Measurements from ENCODE around the gene MLH1.
"Not testable (repeated sequence)": the region's sequence is repeated elsewhere in the genome, so short reads cannot be mapped to it uniquely, and the experiment has no call there.

Gene MLH1

DNA sequence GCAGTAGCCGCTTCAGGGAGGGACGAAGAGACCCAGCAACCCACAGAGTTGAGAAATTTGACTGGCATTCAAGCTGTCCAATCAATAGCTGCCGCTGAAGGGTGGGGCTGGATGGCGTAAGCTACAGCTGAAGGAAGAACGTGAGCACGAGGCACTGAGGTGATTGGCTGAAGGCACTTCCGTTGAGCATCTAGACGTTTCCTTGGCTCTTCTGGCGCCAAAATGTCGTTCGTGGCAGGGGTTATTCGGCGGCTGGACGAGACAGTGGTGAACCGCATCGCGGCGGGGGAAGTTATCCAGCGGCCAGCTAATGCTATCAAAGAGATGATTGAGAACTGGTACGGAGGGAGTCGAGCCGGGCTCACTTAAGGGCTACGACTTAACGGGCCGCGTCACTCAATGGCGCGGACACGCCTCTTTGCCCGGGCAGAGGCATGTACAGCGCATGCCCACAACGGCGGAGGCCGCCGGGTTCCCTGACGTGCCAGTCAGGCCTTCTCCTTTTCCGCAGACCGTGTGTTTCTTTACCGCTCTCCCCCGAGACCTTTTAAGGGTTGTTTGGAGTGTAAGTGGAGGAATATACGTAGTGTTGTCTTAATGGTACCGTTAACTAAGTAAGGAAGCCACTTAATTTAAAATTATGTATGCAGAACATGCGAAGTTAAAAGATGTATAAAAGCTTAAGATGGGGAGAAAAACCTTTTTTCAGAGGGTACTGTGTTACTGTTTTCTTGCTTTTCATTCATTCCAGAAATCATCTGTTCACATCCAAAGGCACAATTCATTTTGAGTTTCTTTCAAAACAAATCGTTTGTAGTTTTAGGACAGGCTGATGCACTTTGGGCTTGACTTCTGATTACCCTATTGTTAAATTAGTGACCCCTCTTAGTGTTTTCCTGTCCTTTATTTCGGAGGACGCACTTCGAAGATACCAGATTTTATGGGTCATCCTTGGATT, at the start of gene MLH1:
MLH1 (plus strand) TSS at position 193 of the 958 bp plus-strand sequence; CDS start at position 223, 30 bp downstream.
- DNase-seq (ENCODE audit: low spot score): peak; percentile 100

DNA sequence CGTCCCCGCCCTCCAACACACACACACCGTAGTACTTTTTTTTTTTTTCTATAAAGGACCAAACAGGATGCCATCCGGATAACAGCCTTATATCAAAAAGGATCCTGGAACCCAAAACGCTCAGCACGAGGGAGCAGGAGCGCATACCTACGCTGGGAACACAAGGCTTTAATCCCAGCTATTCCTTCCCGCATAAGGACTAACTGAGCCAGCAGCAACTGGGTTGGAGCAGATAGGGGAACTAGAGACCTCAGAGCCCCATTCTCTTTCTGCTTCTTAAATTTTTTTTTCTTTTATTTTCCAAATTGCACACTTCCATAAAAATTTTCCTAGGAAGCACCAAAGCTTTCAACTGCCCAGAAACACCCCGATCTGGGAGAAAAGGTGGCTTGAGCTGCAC, 49.7 kb upstream of the MLH1 start:
- DNase-seq (ENCODE audit: low spot score): no peak

DNA sequence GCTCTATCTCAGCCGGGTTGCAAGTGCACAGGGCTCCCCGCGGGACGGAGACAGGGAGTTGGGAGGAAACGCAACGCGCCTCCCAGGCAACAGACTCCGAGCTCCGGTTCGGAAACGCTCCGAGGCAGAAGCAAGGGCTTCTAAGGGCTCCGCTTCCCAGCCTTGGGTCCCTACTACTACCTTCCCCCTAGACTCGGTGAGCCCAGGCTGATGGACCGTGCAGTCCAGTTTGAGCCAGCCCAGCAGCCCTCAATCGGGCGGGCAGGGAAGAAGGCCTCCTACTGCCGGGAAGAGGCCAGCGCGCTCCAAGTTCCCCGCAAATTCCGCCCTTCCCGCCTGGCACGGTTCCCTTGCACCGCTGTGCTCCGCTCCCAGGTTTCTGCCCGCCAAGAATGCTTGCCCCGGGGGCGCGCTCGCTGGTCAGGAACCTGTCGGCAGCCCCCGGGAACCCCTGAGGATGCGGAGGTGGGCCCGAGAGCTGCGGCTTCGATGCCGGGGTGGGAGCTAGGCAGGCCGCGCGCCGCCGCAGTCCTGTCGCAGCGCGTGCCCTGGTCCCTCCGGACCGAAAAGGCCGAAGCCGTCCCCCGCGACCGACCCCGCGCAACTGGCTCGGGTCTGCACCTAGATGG, 49.2 kb upstream of the MLH1 start:
- DNase-seq (ENCODE audit: low spot score): peak; percentile 61

DNA sequence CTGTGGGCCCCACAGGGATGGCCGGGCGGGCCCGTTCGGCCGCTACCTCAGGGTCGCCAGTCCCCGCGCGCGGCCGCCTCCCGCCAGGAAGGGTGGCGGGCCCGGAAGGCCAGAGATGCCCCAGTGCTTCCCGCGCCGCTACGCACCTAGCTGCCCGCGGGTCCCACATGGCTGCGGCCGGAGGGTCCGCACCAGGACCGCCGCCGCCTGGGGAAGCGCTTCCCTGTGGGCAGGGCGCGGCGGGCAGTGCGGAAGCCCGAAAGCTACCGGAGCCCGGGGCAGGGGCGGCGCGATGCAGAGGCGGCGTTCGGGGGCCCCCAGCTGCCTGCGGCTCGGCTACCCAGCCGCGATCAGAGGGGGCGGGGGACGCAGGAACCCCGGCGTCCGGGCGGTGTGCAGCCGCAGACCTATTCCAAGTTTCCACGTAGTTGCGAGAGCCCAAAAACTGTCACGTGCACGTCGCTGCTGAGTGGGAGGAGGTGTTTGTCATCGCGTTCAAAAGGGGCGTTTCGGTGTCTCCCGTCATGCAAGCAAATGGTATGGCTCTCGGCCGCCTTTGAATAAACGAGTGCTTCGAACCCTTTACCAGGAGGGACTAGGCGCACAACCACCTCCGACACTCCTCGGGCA, 48.6 kb upstream of the MLH1 start, which contains the start of gene TRANK1:
TRANK1 (minus strand) TSS at position 414 of the 630 bp plus-strand sequence; CDS start at position 169, 245 bp downstream.
- peak; percentile 35 for DNase-seq (ENCODE audit: low spot score)

- DNase-seq (ENCODE audit: low spot score): no peak
Observed at GRCh38 chr3:36945333-36945980, 47.9 kb upstream of the MLH1 start.

DNA sequence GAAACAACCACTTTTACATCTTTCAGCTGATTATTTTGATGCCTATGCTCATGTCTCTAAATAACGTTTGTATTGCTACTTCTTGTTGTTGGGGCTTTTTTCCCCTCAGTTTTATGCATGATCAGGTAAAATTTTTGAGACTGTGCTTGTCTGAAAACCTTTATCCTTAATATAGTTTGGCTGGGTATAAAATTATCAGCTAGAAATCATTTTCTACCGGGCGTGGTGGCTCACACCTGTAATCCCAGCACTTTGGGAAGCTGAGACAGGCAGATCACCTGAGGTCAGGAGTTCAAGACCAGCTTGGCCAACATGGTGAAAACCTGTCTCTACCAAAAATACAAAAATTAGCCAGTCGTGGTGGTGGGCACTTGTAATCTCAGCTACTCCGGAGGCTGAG, 45.5 kb upstream of the MLH1 start:
- DNase-seq (ENCODE audit: low spot score): not testable (repeated sequence)

- DNase-seq (ENCODE audit: low spot score): peak; percentile 30
Observed at GRCh38 chr3:36954452-36955134, 38.7 kb upstream of the MLH1 start.

DNA sequence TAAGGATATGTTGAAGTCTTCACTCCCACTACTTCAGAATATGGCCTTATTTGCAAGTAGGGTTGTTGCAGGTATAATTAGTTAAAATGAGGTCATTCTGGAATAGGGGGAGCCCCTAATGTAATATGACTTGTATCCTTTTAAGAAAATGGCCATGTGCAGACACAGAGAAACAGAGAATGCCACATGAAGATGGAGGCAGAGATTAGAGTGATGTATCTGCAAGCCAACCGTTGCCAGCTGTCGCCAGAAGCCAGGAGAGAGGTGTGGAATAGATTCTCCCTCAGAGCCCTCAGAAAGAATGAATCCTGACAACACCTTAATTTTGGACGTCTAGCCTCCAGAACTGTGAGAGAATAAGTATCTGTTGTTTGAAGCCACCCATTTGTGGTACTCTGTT, 37.2 kb upstream of the MLH1 start:
- no peak for DNase-seq (ENCODE audit: low spot score)

DNA sequence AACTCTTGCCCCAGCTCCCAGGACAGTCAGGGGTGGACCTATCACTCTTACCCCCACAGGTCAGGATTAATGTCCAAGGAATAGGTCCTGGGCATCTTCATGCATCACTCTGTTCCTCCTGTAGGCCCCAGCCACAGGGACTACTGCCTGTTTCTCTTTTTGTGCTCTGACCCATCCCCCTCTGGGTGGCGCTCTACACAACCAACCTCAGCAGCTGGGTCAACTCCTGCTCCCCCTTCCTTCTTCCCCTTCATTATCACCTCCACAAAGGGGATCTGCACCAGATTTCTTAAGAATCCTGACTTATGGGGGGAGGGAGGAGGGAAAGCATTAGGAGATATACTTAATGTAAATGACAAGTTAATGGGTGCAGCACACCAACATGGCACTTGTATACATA, 36.3 kb upstream of the MLH1 start:
- DNase-seq (ENCODE audit: low spot score): no peak

- DNase-seq (ENCODE audit: low spot score): peak; percentile 93
Observed at GRCh38 chr3:36957862-36958686, 35.2 kb upstream of the MLH1 start.

DNA sequence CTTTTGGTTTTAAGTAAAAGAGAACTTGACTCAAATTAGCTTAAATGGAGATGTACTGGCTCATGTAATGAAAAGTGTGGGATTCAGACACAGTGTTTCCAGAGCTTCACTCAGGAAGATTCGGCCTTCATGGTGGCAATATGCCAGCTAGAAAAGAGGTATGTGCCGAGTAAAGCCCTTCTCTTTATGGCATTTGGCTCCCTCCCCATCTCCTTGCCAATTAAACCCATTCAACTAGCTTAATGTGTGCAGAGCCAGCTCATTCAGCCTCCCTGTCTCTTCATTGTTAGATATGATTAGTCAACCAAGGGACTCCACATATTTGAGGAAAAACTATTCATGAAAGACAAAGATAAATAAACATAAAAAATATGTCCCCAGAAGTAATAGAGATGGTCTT, 33.5 kb upstream of the MLH1 start:
- DNase-seq (ENCODE audit: low spot score): peak; percentile 77

- DNase-seq (ENCODE audit: low spot score): no peak
Observed at GRCh38 chr3:36960502-36960901, 32.8 kb upstream of the MLH1 start.

- not testable (repeated sequence) for DNase-seq (ENCODE audit: low spot score)
Observed at GRCh38 chr3:36963008-36963407, 30.3 kb upstream of the MLH1 start.

DNA sequence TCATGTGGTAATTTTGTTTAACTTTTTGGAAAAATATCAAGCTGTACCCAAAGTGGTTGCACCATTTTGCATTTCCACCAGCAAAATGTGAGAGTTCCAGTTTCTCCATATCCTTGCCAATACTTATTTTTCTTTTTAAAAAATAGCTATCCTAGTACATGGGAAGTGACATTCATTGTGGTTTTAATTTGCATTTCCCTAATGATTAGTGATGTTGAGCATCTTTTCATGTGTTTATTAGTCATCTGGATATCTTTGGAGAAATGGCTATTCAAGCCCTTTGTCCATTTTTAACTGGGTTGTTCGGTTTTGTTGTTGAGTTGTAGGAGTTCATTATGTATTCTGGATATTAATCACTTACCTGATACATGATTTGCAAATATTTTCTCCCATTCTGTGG, 29.0 kb upstream of the MLH1 start:
- DNase-seq (ENCODE audit: low spot score): no peak

GRCh38 chr3:36964817-36965216, 28.5 kb upstream of the MLH1 start:
- DNase-seq (ENCODE audit: low spot score): no peak

DNA sequence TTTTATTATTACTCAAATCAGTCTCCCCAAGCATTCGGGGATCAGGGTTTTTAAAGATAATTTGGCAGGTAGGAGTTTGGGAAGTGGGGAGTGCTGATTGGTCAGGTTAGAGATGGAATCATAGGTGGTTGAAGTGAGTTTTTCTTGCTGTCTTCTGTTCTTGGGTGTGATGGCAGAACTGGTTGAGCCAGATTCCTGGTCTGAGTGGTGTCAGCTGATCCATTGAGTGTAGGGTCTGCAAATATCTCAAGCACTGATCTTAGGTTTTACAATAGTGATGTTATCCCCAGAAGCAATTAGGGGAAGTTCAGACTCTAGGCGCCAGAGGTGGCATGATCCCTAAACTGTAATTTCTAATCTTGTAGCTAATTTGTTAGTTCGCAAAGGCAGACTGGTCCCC, 27.9 kb upstream of the MLH1 start:
- no peak for DNase-seq (ENCODE audit: low spot score)

DNA sequence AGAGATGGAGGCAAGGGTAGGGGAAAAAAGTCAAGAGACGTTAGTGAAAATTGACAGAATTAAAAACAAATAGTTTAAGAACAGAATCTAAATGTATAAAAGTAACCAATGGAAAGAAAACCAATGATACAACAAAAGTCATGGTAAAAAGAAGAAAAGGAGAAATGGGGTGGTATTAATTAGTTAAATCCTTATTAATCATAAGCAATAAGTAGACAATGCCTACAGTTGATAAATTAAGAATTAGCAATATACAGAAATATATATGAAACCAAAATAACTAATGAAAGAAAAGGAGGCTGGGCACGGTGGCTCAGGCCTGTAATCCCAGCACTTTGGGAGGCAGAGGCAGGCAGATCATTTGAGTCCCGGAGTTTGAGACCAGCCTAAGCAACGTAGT, 24.2 kb upstream of the MLH1 start:
- DNase-seq (ENCODE audit: low spot score): no peak

GRCh38 chr3:36969540-36970432, 23.5 kb upstream of the MLH1 start:
- DNase-seq (ENCODE audit: low spot score): peak; percentile 90

DNA sequence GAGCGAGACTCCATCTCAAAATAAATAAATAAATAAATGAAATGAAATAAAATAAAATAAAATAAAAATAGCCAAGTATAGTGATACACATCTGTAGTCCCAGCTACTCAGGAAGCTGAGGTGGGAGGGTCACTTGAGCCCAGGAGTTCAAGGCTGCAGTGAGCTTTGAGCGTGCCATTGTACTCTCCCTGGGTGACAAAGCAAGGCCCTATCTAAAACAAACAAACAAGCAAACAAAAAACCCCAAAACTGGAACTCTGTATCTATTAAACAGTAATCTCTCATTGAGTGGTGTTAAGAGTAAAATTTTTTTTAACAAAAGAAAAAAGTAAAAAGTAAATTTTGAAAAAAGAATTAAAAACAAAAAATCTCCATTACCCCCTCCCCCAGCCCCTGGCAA, 21.2 kb upstream of the MLH1 start:
- DNase-seq (ENCODE audit: low spot score): no peak

- DNase-seq (ENCODE audit: low spot score): no peak
Observed at GRCh38 chr3:36973139-36973538, 20.2 kb upstream of the MLH1 start.

All from kidney tubule cell (primary cell).